Activated naive CD4-positive, alpha-beta T cell treated with anti-CD3 and anti-CD28 coated beads for 36 hours (primary cell): ENCODE data around the gene RTN1. TPM values are rescaled to one million over a fixed set of nuclear protein-coding genes. Genes with fewer than 3 reads are reported as not detected.

Source experiments
- CTCF ChIA-PET: fragments of 350-600 bp; sonication (Branson Sonifier 250); formaldehyde crosslinking; loops from one replicate; lab custom pipeline; 2021; ENCODE audit warnings: antibody characterized with exemption; lab: Charles Lee
- DNase-seq: peaks from one replicate; pipeline ENCODE4 v3.0.0-alpha.2; 2020
- H3K27ac Mint-ChIP-seq: one replicate; pipeline ENCODE4 v1.8.0; 2021; ENCODE audit warnings: mild to moderate bottlenecking, mixed read lengths
- H3K27me3 Mint-ChIP-seq: one replicate; pipeline ENCODE4 v1.8.0; 2021; ENCODE audit warnings: low read depth, mixed read lengths
- H3K36me3 Mint-ChIP-seq: one replicate; pipeline ENCODE4 v1.8.0; 2021; ENCODE audit warnings: low read depth, mixed read lengths
- H3K4me1 Mint-ChIP-seq: one replicate; pipeline ENCODE4 v1.8.0; 2021; ENCODE audit warnings: low read depth, mixed read lengths
- H3K4me3 Mint-ChIP-seq: one replicate; pipeline ENCODE4 v1.8.0; 2021; ENCODE audit warnings: mild to moderate bottlenecking, moderate library complexity, mixed read lengths
- H3K9me3 Mint-ChIP-seq: one replicate; pipeline ENCODE4 v1.8.0; 2021; ENCODE audit warnings: mixed read lengths
- intact Hi-C: fragments of 100-400 bp; cut with micrococcal nuclease; formaldehyde crosslinking; loops from one replicate; pipeline ENCODE4 v1.15.1; 2023
- total RNA-seq, 2 experiments: library from RNA; stranded (reverse); gene quantifications; one replicate each; pipeline ENCODE4 v1.2.3, GENCODE V29; 2021

Gene RTN1
- total RNA-seq, 2 experiments from 2014 or later, result not detected

GRCh38 chr14:59895721-59896120 is 25.1 kb upstream of the RTN1 start:
- no peak overlapping the region for H3K27ac Mint-ChIP-seq
- CTCF ChIA-PET, result interaction anchor here (1.1 kb wide), 1 partner anchor 17 kb away, joined by 3 read pairs; no protein-coding TSS in a partner anchor

GRCh38 chr14:59890676-59891075 is 20.1 kb upstream of the RTN1 start:
- CTCF ChIA-PET, result no interaction called here
- no peak for DNase-seq
- no peak overlapping the region for H3K4me3 Mint-ChIP-seq
- H3K27ac Mint-ChIP-seq, result no peak overlapping the region
- no peaks in the 10 kb centered on the region for H3K9me3 Mint-ChIP-seq
- H3K4me1 Mint-ChIP-seq, result no peaks in the 10 kb centered on the region
- H3K27me3 Mint-ChIP-seq, result peaks cover 23% of the 10 kb centered on the region
- intact Hi-C loops, result no loop called here
- no peaks in the 10 kb centered on the region for H3K36me3 Mint-ChIP-seq

More at GRCh38 chr14:59895721-59896120, 25.1 kb upstream of the RTN1 start:
- Mint-ChIP-seq H3K4me3 (no peak overlapping the region), H3K9me3 (no peaks in the 10 kb centered on the region), H3K36me3 (no peaks in the 10 kb centered on the region), H3K27me3 (peaks cover 17% of the 10 kb centered on the region), H3K4me1 (no peaks in the 10 kb centered on the region)
- intact Hi-C loops, result loop anchor here (2.0 kb wide), 1 partner anchor 263 kb away; no protein-coding TSS in a partner anchor
- DNase-seq, result no peak

GRCh38 chr14:59882957-59883356 is 12.4 kb upstream of the RTN1 start:
- intact Hi-C loops, result no loop called here
- CTCF ChIA-PET, result no interaction called here
- no peaks in the 10 kb centered on the region for H3K4me1 Mint-ChIP-seq
- peaks cover 30% of the 10 kb centered on the region for H3K27me3 Mint-ChIP-seq
- no peak overlapping the region for H3K27ac Mint-ChIP-seq
- no peaks in the 10 kb centered on the region for H3K36me3 Mint-ChIP-seq
- H3K4me3 Mint-ChIP-seq, result no peak overlapping the region
- H3K9me3 Mint-ChIP-seq, result no peaks in the 10 kb centered on the region
- DNase-seq, result no peak

GRCh38 chr14:59871166-59871495 is 555 bp upstream of the RTN1 start:
- DNase-seq, result no peak

GRCh38 chr14:59869381-59870255 is 958 bp downstream of the RTN1 start:
- peaks cover 39% of the 10 kb centered on the region for H3K27me3 Mint-ChIP-seq
- CTCF ChIA-PET, result no interaction called here
- H3K4me3 Mint-ChIP-seq, result peak overlapping the region; percentile 58

More at GRCh38 chr14:59871166-59871495, 555 bp upstream of the RTN1 start:
- Mint-ChIP-seq H3K9me3 (no peaks in the 10 kb centered on the region), H3K4me3 (peak overlapping the region; percentile 77), H3K4me1 (peaks cover 7% of the 10 kb centered on the region), H3K36me3 (no peaks in the 10 kb centered on the region), H3K27ac (no peak overlapping the region), H3K27me3 (peaks cover 37% of the 10 kb centered on the region)
- CTCF ChIA-PET, result interaction anchor here (0.6 to 1.2 kb wide), 3 partner anchors 94 to 373 kb away, joined by 3 to 4 read pairs (median 4); no protein-coding TSS in a partner anchor
- intact Hi-C loops, result no loop called here

GRCh38 chr14:59868021-59868420 is 2.6 kb downstream of the RTN1 start:
- H3K36me3 Mint-ChIP-seq, result no peaks in the 10 kb centered on the region
- no peaks in the 10 kb centered on the region for H3K9me3 Mint-ChIP-seq
- H3K4me3 Mint-ChIP-seq, result no peak overlapping the region
- intact Hi-C loops, result no loop called here
- H3K27ac Mint-ChIP-seq, result no peak overlapping the region
- H3K27me3 Mint-ChIP-seq, result peaks cover 32% of the 10 kb centered on the region
- peaks cover 7% of the 10 kb centered on the region for H3K4me1 Mint-ChIP-seq
- DNase-seq, result no peak
- CTCF ChIA-PET, result interaction anchor here (0.6 kb wide), 1 partner anchor 102 kb away, joined by 3 read pairs; no protein-coding TSS in a partner anchor

More at GRCh38 chr14:59869381-59870255, 958 bp downstream of the RTN1 start:
- Mint-ChIP-seq H3K9me3 (no peaks in the 10 kb centered on the region), H3K27ac (no peak overlapping the region), H3K36me3 (no peaks in the 10 kb centered on the region), H3K4me1 (peaks cover 7% of the 10 kb centered on the region)
- intact Hi-C loops, result no loop called here
- DNase-seq, result no peak

GRCh38 chr14:59863806-59864525 is 6.6 kb downstream of the RTN1 start:
- intact Hi-C loops, result no loop called here

GRCh38 chr14:59857328-59857727 is 13.2 kb downstream of the RTN1 start:
- Mint-ChIP-seq H3K36me3 (no peaks in the 10 kb centered on the region), H3K9me3 (peaks cover 14% of the 10 kb centered on the region), H3K27ac (no peak overlapping the region), H3K4me1 (no peaks in the 10 kb centered on the region), H3K4me3 (no peak overlapping the region), H3K27me3 (peaks cover 23% of the 10 kb centered on the region)
- intact Hi-C loops, result no loop called here
- DNase-seq, result no peak
- CTCF ChIA-PET, result no interaction called here

More at GRCh38 chr14:59863806-59864525, 6.6 kb downstream of the RTN1 start:
- H3K36me3 Mint-ChIP-seq, result no peaks in the 10 kb centered on the region
- CTCF ChIA-PET, result no interaction called here
- no peak overlapping the region for H3K27ac Mint-ChIP-seq
- DNase-seq, result no peak
- peaks cover 13% of the 10 kb centered on the region for H3K27me3 Mint-ChIP-seq
- peaks cover 9% of the 10 kb centered on the region for H3K9me3 Mint-ChIP-seq
- no peak overlapping the region for H3K4me3 Mint-ChIP-seq
- H3K4me1 Mint-ChIP-seq, result no peaks in the 10 kb centered on the region

GRCh38 chr14:59852350-59852749 is 18.2 kb downstream of the RTN1 start:
- peaks cover 18% of the 10 kb centered on the region for H3K27me3 Mint-ChIP-seq

GRCh38 chr14:59850458-59850857 is 20.1 kb downstream of the RTN1 start:
- DNase-seq, result no peak
- CTCF ChIA-PET, result no interaction called here
- peaks cover 15% of the 10 kb centered on the region for H3K27me3 Mint-ChIP-seq
- H3K27ac Mint-ChIP-seq, result no peak overlapping the region
- peaks cover 4% of the 10 kb centered on the region for H3K4me1 Mint-ChIP-seq
- H3K9me3 Mint-ChIP-seq, result peaks cover 2% of the 10 kb centered on the region
- no peak overlapping the region for H3K4me3 Mint-ChIP-seq
- intact Hi-C loops, result no loop called here
- H3K36me3 Mint-ChIP-seq, result no peaks in the 10 kb centered on the region

More at GRCh38 chr14:59852350-59852749, 18.2 kb downstream of the RTN1 start:
- Mint-ChIP-seq H3K9me3 (peaks cover 4% of the 10 kb centered on the region), H3K4me1 (peaks cover 4% of the 10 kb centered on the region), H3K4me3 (no peak overlapping the region), H3K27ac (no peak overlapping the region), H3K36me3 (no peaks in the 10 kb centered on the region)
- no peak for DNase-seq
- CTCF ChIA-PET, result no interaction called here
- intact Hi-C loops, result no loop called here

GRCh38 chr14:59849411-59850130 is 21.0 kb downstream of the RTN1 start:
- Mint-ChIP-seq H3K9me3 (peaks cover under 1% of the 10 kb centered on the region), H3K36me3 (no peaks in the 10 kb centered on the region), H3K27me3 (peaks cover 16% of the 10 kb centered on the region), H3K27ac (no peak overlapping the region), H3K4me1 (peaks cover 4% of the 10 kb centered on the region), H3K4me3 (no peak overlapping the region)
- CTCF ChIA-PET, result no interaction called here
- no peak for DNase-seq
- intact Hi-C loops, result no loop called here

GRCh38 chr14:59848671-59849070 is 21.9 kb downstream of the RTN1 start:
- CTCF ChIA-PET, result no interaction called here
- Mint-ChIP-seq H3K27me3 (peaks cover 13% of the 10 kb centered on the region), H3K4me1 (peaks cover 4% of the 10 kb centered on the region), H3K36me3 (no peaks in the 10 kb centered on the region), H3K4me3 (no peak overlapping the region), H3K9me3 (no peaks in the 10 kb centered on the region), H3K27ac (no peak overlapping the region)
- DNase-seq, result no peak
- intact Hi-C loops, result no loop called here
